ENCODE results near the gene HSPH1.

DNA sequence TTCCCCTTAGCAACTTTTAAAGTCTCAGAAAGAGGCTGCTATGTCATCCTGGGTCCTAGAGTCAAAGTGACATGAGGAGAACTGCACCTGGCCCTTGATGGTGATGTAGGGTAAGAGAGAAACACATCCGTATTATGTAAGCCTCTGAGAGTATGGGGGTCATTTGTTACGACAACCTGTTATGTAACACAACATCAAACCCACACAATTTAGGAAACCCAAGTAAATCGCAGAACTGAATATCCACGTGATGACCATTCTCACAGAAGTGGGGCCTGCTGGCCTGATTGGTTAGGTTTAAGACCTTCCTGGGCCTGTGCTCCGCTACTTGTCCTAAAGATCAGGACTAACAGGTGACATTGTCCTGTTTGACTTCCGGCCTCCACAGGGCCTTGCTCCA is 22.7 kb upstream of the HSPH1 start:
- TF ChIP-seq, protein P1, sequence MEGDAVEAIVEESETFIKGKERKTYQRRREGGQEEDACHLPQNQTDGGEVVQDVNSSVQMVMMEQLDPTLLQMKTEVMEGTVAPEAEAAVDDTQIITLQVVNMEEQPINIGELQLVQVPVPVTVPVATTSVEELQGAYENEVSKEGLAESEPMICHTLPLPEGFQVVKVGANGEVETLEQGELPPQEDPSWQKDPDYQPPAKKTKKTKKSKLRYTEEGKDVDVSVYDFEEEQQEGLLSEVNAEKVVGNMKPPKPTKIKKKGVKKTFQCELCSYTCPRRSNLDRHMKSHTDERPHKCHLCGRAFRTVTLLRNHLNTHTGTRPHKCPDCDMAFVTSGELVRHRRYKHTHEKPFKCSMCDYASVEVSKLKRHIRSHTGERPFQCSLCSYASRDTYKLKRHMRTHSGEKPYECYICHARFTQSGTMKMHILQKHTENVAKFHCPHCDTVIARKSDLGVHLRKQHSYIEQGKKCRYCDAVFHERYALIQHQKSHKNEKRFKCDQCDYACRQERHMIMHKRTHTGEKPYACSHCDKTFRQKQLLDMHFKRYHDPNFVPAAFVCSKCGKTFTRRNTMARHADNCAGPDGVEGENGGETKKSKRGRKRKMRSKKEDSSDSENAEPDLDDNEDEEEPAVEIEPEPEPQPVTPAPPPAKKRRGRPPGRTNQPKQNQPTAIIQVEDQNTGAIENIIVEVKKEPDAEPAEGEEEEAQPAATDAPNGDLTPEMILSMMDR (IDR thresholded peaks at IDR 0.05), result no peak
- no peak for TF ChIP-seq ZFX (IDR thresholded peaks at IDR 0.05; ENCODE audit: borderline replicate concordance)

Measured in 22Rv1 (cell line).